CD4-positive, alpha-beta T cell treated with Interleukin-6 at 100 ng/mL for 8 hours (primary cell): ENCODE measurements around the gene CGB2.

Experiments
- DNase-seq: peaks from one replicate; pipeline ENCODE4 v3.0.0-alpha.2; 2020; ENCODE audit warnings: mixed read lengths, low spot score

CGB2 gene

DNA sequence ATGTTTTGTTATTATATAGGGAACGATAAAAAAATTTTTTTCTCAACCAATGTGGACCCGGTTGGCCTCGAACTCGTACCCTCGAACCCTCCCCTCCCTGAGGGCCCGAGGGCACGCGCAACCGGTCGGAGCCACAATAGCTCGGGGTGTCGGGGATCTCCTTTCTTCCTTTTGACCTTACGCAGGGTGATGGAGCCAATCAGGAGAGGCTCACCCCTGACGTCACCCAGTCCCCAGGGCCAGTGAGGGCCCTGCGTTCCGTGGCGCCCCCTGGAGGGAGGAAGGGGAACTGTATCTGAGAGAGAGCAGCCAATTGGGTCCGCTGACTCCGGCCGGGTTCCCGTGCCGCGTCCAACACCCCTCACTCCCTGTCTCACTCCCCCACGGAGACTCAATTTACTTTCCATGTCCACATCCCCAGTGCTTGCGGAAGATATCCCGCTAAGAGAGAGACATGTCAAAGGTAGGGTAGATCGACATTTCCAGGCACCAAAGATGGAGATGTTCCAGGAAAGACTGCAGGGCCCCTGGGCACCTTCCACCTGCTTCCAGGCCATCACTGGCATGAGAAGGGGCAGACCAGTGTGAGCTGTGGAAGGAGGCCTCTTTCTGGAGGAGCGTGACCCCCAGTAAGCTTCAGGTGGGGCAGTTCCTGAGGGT lies at the start of gene CGB2:
Gene CGB2 (plus strand): TSS at position 249 of the 660 bp plus-strand sequence. CDS start 206 bp downstream, at position 455.
- DNase-seq = peak; percentile 22

DNA sequence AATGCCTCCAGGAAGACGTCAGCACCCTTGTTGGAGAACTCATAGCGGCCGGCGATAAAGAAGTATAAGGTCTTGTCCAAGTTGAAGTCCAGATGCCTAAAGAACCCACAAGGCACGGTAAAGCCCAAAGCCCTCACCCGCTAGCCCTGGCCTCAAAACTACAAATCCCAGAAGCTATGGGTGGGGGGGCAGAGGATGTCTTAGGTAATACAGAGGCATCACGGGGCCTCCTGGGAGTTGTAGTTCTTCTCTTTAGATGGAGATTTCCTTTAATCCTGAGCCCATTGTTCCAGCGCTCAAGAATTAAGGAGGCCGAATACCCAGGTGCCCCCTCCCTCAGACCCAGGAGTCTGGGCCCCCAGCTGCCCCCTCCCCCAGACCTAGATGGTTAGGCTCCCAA lies 49.4 kb upstream of the CGB2 start:
- DNase-seq = no peak

DNA sequence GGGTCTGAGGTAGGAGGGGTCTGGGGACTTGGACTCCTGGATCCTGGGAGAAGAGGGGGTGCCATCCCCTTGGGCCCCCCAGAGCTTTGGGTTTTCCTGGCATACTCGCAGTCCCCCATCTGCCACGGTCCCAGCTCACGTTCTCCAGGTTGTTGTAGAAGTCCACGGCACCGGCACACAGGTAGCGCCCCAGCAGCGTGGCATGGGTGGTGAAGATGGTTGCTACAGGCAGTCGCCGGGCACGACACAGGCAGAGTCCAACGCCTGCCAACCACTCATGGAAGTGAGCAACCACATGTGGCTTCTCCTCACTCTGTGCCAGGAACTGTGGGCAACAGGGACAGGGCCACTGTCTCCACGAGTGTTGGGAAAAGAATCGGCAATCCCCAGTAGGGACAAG lies 46.0 kb upstream of the CGB2 start:
- no peak for DNase-seq

DNA sequence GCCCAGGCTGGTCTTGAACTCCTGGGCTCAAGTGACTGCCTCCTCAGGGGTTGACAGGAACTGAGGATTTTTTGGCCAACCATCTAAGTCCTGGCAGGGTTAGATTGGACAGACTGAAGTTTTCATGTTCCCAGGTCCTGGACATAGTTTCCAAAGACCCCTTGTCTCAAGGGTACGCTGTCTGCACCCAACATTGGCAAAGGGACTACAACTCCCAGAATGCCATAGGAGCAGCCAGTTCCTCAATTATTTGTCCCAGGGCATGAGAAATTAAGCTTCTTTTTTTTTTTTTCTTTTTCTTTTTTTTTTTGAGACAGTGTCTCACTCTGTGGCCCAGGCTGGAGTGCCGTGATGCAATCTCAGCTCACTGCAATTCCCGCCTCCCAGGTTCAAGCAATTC lies 45.5 kb upstream of the CGB2 start:
- no peak for DNase-seq

DNA sequence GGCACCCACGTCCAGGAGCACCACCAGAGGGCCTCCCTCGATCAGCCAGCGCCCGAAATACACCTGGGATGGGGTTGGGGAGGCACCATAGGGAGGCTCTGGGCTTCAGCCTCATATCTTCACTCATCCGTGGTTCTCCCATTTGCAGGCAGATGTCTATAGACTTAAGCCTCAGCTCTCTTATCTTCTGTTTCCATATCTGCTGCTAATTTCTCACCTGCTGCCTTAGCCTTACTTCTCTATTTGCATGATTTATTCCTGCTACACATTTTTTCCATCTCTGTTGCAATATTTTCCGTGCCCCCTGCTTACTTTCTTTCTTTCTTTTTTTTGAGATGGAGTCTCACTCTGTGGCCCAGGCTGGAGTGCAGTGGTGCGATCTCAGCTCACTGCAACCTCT lies 44.4 kb upstream of the CGB2 start:
- DNase-seq = no peak

DNA sequence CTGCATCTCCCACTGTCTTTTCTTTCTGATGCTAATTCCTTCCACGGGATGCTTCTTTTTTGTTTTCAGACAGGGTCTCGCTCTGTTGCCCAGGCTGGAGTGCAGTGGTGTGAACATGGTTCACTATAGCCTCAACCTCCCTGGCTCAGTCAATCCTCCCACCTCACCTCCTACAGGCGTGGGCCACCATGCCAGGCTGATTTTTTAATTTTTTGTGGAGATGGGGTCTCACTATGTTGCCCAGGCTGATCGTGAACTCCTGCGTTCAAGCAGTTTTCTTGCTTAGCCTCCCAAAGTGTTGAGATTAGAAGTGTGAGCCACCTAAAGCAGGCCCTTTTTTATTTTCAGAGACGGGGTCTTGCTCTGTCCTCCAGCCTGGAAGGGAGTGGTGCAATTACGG lies 43.4 kb upstream of the CGB2 start:
- DNase-seq = no peak

DNA sequence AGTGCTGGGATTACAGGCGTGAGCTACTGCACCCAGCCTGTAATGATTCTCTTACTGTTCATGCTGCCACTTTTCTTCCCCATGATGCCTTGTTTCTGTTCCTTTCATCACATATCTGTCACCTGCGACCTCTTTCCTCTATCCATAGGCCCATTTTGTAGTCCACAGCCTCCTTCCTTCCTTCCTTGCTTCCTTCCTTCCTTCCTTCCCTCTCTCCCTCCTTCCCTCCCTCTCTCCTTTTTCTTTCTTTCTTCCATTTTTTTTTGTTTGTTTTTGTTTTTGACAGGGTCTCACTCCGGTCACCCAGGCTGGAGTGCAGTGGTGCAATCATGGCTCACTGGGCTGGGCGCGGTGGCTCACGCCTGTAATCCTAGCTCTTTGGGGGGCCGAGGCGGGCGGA lies 42.8 kb upstream of the CGB2 start:
- DNase-seq = no peak

DNA sequence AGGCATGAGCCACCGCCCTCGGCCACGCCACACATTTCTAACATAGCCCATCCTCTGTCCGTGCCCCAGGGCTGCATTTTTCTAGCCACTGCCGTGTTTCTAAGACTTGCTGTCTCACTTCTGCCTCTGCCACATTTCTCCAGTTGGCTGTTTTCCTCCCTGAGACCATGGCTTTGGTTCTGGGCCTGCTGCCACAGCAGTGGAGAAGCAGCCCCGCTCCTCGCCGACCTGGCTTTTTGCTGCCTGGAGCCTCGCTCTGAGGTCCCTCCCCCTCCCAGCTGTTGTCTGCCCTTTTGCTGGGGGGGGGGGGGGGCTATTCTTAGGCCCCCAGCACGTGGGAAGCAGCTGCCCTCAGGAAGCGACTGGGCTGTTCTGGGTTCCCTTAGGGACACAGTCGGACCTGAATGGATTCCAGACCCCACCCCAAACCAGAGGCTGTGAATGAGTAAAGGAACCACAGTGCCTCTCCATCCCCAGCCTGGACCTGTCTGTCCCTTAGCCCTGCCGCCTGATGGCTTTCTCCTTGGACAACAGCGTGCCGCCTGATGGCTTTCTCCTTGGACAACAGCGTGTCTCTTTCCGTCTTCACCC lies 41.9 kb upstream of the CGB2 start:
- no peak for DNase-seq

DNA sequence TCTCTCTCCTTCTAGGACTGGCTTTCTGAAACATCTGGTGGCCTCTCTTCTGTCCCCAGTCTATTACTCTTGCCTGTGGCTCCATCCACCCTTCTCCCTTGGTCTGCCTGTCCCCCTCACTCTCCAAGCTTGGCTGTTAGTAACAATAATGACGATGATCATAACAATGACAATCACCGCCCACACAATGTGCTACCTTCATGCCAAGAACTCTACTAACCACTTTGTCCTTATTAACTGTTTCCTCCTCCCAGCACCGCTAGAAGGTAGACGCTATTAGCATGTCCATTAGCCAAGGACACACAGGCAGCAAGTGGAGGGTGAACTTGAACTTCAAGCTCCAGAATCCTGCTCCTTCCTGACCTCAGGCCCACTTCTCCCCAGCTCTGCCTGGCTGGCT lies 41.3 kb upstream of the CGB2 start:
- DNase-seq = no peak

DNA sequence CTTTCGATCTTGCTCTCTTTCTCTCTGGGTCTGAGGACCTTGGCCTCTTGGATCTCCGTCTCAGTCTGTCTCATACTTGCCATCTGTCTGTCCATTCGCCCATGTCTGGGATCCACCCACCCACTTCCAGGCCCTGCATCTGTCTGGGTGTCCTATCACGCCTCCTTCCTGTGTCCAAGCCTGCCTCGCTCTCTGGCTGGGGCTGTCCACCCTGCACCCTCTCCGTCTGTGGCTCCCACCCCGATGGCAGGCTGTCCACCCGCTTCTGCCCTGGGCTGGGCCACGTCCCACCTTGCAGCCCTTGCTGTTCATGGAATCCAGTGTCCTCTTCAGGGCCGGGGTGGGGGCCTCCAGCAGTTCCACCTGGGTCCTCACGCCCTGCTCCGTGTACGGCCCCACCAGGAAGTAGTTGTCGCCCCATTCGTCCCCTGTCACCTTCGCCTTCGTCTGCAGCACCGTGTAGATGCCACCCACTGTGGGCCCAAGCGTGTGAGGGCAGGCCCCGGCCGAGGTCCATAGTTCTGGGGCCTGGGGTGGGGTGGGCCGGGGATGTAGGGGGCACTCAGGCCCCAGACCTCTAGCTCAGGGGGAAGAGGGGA lies 40.6 kb upstream of the CGB2 start:
- no peak for DNase-seq

DNA sequence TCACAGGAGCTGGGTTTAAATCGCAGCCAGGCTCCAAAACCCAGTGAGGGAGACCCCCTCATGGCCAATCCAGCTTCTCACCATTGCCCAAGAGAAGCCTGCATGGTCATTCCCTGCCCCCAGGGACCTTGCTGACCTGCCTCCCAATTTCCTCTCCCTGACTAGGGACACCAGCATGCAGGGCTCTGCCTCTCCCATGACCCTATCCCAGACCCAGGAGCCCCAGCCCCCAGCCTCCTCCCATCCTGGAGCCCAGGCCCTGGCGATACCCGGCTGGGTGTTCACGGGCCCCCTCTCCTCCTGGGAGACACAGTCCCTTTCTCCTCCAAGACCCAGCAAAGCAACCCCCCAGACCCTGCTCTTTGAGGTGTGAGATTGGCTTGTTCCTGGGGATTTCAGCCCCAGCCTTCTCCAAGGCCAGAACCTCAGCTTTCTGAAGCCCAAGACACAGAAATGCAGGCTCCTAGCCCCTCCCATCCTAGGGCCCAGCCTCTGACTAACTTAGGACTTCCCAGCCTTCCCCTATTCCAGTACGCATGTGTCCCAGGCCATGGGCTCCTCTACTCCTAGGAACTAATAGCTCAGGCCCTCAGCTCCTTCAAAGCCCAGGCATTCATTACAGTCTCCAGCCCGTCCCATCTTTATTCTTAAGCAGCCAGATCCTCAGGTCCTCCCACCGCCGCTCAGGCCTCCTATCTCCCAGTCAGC lies 39.7 kb upstream of the CGB2 start:
- DNase-seq = no peak

DNA sequence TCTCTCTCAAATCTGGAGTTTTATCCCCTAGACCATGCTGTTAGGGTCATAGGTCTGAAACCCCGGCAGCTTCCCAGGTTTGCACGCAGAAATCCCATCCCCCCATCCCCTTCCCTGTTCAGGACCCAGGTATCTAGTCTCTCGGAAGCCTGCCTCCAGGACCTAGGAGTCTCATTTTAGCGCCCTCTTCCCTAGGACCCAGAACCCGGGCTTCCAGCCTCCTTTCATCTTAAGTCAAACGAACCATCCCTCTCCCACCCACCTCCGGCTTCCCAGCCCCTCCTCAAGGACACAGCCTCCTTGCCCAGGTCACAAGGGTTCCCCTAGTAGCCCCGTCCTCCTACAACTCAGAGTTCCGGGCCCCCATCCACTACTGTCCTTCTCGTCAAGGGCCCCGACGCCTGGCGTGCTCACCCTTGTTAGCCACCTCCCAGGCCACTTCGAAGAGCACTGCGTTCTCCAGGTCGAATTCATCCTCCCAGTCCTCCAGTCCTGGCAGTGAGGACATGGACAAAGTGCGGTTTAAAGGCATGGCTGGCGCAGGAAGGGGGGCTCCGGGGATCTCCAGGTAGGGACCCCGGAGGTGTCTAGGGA lies 39.0 kb upstream of the CGB2 start:
- no peak for DNase-seq

DNA sequence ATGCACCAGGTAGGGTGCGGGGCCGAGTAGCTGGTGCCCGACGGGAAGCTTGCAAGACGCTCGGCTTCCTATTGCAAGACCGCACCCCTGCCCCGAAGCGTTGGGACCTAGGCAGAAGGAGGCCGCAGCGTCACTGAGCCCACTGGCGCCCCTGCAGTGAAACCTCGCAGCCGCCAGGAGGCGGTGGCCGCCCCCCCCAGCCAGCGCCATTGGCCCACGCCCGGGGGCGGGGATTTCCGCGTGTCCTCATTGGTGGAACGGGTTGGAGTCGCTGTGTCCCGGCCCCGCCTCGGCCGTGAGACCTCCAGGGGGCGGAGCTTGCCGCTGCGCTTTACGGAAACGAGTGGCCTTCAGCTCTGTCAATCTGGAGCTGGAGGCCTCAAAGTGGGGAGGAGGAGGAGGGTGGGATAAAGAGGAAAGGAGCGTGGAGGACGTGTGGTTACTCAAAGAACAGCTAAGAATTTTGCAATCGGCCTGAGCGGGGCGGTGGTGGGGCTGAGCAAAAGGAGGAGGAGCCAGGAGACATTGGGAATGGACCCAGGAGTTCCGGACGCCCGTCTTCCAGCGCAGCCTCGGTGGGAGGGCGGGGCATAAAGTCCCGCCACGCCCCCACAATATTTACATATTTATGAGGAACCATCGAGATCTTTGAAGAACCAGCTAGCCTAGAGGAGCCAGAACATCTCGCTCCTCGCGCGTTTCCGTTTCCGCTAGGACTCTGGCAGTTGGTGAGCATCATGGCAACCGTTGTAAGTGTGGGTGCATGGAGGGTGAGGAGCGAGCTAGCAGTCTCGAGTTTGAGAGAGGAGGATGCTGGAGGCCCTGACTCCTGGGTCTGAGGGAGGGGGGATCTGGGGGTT lies 38.3 kb upstream of the CGB2 start, which contains the start of the genes GYS1 and RUVBL2:
Gene GYS1 (minus strand): TSS at position 135 of the 860 bp plus-strand sequence. CDS start 197 bp downstream, outside the sequence.
Gene RUVBL2 (plus strand): TSS at position 713 of the 860 bp plus-strand sequence. CDS start 25 bp downstream, at position 738.
- peak; percentile 99 for DNase-seq

DNA sequence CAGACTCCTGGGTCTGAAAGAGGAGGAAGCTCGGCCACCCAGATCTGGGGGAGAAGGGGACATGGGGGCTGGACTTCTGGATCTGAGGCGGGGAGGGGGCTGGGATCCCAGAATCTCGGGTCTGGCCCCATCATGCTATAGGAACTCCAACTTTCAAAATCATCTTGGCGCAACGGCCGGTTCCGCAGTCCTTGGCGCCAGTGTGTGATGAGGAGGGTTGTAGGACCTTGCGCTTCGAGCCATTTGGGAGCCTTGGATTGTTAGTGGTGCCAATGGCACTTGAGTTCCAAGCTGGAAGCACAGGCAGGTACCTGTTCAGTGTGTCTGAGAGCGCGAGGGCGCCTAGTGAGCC lies 37.7 kb upstream of the CGB2 start:
- no peak for DNase-seq

DNA sequence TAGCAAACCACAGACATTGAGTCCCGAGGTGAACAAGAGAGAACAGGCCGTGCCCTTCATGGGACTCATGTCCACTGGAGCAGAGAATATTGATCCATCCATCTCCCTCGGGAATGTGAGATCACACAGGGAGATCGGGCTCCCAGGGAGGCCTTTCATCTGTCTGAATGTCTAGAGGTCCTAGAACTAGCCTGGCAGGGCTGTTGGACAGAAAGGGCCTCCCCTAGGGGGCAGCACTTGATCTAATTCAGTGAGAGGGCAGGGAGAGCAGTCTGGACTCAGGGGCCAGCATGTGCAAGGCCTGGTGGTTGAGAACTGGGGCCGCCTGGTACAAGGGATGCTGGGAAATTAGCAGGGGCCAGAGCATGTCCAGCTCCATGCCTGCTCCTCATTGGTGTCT lies 33.7 kb upstream of the CGB2 start:
- peak; percentile 19 for DNase-seq

DNA sequence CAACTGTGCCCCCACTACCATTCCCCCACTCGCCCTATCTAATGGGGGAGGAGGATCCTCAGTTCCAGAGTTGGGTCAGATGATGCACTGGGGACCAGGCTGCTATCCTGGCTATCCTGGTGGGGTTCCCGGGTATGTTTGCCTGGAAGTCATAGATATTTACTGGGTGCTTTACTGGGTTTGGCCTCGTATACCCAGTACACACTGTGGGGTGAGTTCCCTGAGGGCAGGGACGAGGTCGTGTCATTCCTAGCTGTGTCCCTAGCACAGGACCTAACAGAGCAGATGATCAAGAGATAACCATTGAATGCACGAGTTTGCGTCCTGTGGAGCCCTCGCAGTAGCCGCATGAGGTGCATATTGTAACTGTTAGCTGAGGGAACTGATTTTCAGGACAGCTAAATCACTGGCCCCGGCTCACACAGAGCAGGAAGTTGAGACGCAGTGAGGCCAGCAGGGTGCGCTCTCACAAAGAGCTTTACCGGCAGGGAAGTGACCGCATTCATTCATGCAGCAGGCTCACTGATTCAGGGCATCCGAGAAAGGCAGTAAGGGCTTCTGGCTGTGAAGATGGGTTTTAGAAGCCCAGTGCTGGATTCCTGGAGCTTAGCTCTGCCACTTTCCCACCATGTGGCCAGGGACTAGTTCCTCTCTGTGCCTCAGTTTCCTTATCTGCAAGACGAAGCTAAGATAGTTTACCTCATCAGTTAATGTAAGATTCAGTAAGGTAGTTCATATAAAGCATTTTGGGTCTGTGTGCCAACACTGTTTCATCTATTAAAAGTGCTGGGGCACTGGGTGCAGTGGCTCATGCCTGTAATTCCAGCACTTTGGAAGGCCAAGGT lies 32.0 kb upstream of the CGB2 start:
- DNase-seq = peak; percentile 60

DNA sequence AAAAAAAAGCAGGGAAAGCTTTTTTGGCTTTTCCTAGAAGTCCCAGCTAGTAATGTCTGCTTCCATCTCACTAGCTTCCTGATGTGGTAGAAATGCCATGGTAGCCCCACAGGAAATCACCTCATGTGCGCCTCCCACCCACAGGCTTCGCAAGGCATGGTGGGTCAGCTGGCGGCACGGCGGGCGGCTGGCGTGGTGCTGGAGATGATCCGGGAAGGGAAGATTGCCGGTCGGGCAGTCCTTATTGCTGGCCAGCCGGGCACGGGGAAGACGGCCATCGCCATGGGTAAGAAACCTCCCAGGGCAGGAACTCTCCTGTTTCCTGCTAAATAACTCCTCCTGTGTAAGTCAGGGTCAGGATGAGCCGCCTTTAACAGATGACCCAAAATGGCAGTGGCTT lies 27.6 kb upstream of the CGB2 start:
- no peak for DNase-seq

DNA sequence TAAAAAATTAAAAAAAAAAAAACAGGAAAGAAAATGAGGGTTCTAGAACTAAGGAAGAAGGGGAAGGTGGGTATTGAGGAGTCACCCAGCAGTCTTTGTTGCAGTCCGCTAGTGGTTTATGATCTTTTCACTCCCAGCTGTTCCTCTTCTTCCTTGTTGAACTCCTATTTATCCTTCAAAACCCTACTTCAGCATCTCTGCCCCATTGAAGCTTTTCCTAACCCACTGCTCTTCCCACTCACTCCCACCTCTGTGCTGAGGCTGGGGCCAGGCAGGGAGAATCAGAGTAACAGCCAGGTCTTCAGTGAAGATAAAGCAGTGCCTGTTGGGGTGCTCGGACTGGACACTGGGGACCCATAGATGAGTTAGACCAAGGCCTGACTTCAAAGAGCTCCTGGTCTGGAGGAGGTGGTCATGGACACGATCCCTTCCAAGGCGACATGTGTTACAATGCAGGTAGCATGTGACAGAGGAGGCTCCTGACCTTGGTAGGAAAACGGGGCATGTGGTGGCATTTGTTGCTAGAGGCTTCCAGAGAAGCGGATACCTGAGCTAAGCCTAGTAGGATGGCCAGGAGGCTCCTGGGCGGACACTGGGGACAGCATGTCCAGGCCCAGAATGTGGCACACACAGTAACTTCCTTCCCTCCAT lies 26.6 kb upstream of the CGB2 start:
- DNase-seq = no peak

DNA sequence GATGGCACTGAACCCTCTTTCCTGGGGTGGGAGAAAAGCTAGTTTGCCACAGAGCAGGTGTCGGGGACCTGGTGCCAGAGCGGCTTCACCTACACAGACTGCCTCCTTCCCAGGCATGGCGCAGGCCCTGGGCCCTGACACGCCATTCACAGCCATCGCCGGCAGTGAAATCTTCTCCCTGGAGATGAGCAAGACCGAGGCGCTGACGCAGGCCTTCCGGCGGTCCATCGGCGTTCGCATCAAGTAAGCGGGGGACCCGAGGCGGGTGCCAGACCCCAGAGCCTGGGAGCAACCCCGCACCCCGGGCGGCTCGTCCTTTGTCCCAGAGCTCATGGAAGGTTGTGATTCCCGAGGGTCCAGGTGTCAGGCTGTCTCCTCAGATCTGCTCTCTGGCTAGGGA lies 24.8 kb upstream of the CGB2 start:
- no peak for DNase-seq

DNA sequence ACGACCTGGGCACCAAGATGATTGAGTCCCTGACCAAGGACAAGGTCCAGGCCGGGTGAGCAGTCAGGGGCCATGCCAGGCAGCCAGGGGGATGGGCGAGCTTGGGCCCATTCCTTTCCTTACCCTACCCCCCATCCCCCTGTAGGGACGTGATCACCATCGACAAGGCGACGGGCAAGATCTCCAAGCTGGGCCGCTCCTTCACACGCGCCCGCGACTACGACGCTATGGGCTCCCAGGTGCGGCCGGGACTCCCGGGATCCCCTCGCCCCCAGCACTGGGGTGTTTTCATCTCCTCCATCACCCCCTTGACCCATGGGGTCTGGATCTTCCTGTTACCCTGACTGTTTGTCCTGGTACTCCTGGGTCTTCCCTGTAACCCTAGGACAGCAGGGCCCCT lies 21.9 kb upstream of the CGB2 start:
- no peak for DNase-seq
